ENCODE measurements around the gene RFFL. TPM values are rescaled to one million over a fixed set of nuclear protein-coding genes. Genes with fewer than 3 reads are reported as not detected.

Gene RFFL
- total RNA-seq, 1 experiment from 2014 or later, result 29.6 TPM

GRCh38 chr17:34958438-34958837 is 105.1 kb downstream of the RFFL start:
- BruUV-seq (replicated peaks), result no TSS peak
- Histone ChIP-seq H3K4me1 (peaks cover 12% of the 10 kb centered on the region), H3K9me3 (no peaks in the 10 kb centered on the region), H3K27me3 (replicated peaks; ENCODE audit: control insufficient read depth, insufficient read depth, low read length) (no peaks in the 10 kb centered on the region), H3K4me3 (ENCODE audit: low read depth, low read length) (no peak overlapping the region), H3K36me3 (ENCODE audit: control insufficient read depth, insufficient read depth, low read length) (no peaks in the 10 kb centered on the region)
- Mint-ChIP-seq H3K27me3 (ENCODE audit: insufficient read depth, unreplicated experiment) (peaks cover 14% of the 10 kb centered on the region), H3K9me3 (ENCODE audit: unreplicated experiment) (peaks cover 12% of the 10 kb centered on the region), H3K4me3 (ENCODE audit: unreplicated experiment) (no peak overlapping the region), H3K36me3 (ENCODE audit: insufficient read depth, unreplicated experiment) (peaks cover 16% of the 10 kb centered on the region), H3K27ac (ENCODE audit: unreplicated experiment) (no peak overlapping the region), H3K4me1 (ENCODE audit: low read depth, unreplicated experiment) (peaks cover 14% of the 10 kb centered on the region)
- DNase-seq, result no peak
- CTCF ChIA-PET, result no interaction called here
- no peak for TF ChIP-seq CTCF (IDR thresholded peaks at IDR 0.05; ENCODE audit: insufficient read depth in 1 of 2, low read depth in 1 of 2, low read length in 1 of 2, severe bottlenecking in 1 of 2, unreplicated experiment in 1 of 2)
- POLR2A ChIA-PET, result no interaction called here
- intact Hi-C loops (cut with micrococcal nuclease; ENCODE audit: unreplicated experiment), result no loop called here

Other genes with a start within 250 kb of the RFFL start
- gene CCT6B, start 102.2 kb downstream of the RFFL start, total RNA-seq (2022), result 1.5 and 1.8 TPM in 2 replicates
- gene ZNF830, start 102.2 kb downstream of the RFFL start, total RNA-seq (2022), result 24.3 and 25.0 TPM in 2 replicates
- 49.9 and 55.3 TPM in 2 replicates for gene LIG3, start 83.2 kb downstream of the RFFL start, total RNA-seq (2022)
- 31.8 and 31.9 TPM in 2 replicates for gene RAD51D, start 56.2 kb upstream of the RFFL start, total RNA-seq (2022)
- gene FNDC8, start 57.9 kb upstream of the RFFL start, total RNA-seq (2022), result not detected in 2 replicates
- gene NLE1, start 78.6 kb upstream of the RFFL start, total RNA-seq (2022), result 24.8 and 26.2 TPM in 2 replicates
- not detected in 2 replicates for gene UNC45B, start 84.1 kb upstream of the RFFL start, total RNA-seq (2022)
- not detected in 2 replicates for gene SLC35G3, start 130.7 kb upstream of the RFFL start, total RNA-seq (2022)
- gene SLFN5, start 179.4 kb upstream of the RFFL start, total RNA-seq (2022), result 0.81 and 1.6 TPM in 2 replicates

Measured in Caco-2 (cell line).